Panc1 (cell line): Measurements from ENCODE around the gene GRK6. TPM values are rescaled to one million over a fixed set of nuclear protein-coding genes. Genes with fewer than 3 reads are reported as not detected.

Experiments
- ATAC-seq: fragments of 200-7000 bp; cut with Tn5 transposase; 2 replicates; pipeline ENCODE4 v1.9.1; 2020; ENCODE audit warnings: mild to moderate bottlenecking, moderate library complexity
- BruUV-seq: library from RNA; stranded (reverse); fragments of 400-500 nt; replicated peaks from 2 replicates; lab custom pipeline; 2021; lab: Mats Ljungman, UMichigan
- CTCF ChIA-PET: fragments of 300-600 bp; sonication (Branson Sonifier 250); formaldehyde crosslinking; loops from one replicate; lab custom pipeline; 2022; ENCODE audit warnings: antibody characterized with exemption; lab: Charles Lee
- POLR2A ChIA-PET: fragments of 300-600 bp; sonication (Branson Sonifier 250); formaldehyde crosslinking; loops from one replicate; lab custom pipeline; 2022; ENCODE audit warnings: antibody characterized with exemption; lab: Charles Lee
- DNase-seq: peaks from one replicate; pipeline ENCODE4 v3.0.0-alpha.2; 2010; ENCODE audit warnings: low read depth, low spot score
- H3K27ac ChIP-seq: 2 replicates; pipeline ENCODE4 v1.5.1; 2011; ENCODE audit warnings: mild to moderate bottlenecking, low read length, inconsistent platforms
- H3K27me3 ChIP-seq: fragments of 200-500 bp; sonication (Bioruptor generic); 2 replicates; pipeline ENCODE4 v1.6.0; 2014; ENCODE audit warnings: low read length, inconsistent platforms; ENCODE audit not compliant: control insufficient read depth, insufficient read depth
- H3K36me3 ChIP-seq: fragments of 200-500 bp; sonication (Bioruptor generic); 2 replicates; pipeline ENCODE4 v1.5.1; 2014; ENCODE audit warnings: inconsistent platforms, mild to moderate bottlenecking, low read length, moderate library complexity; ENCODE audit not compliant: control insufficient read depth, insufficient read depth
- H3K4me1 ChIP-seq: 2 replicates; pipeline ENCODE4 v1.5.1; 2011; ENCODE audit warnings: inconsistent platforms, mild to moderate bottlenecking, low read length, moderate library complexity; ENCODE audit not compliant: control insufficient read depth, insufficient read depth
- H3K4me3 ChIP-seq, 2 experiments: 2 replicates each; pipeline ENCODE4 v1.5.1; 2011 to 2012; ENCODE audit warnings: low read depth in 2 of 2, low read length in 2 of 2, mild to moderate bottlenecking in 2 of 2, inconsistent platforms in 1 of 2, moderate library complexity in 1 of 2
- H3K9me3 ChIP-seq: fragments of 200-500 bp; sonication (Bioruptor generic); 2 replicates; pipeline ENCODE4 v1.5.1; 2014; ENCODE audit warnings: low read depth, mild to moderate bottlenecking, inconsistent platforms, low read length, moderate library complexity; ENCODE audit not compliant: control insufficient read depth, insufficient read depth
- POLR2AphosphoS5 ChIP-seq: IDR thresholded peaks from 2 replicates; pipeline ENCODE4 v1.6.1; 2012; ENCODE audit warnings: mild to moderate bottlenecking, low read depth, low read length, moderate library complexity
- SIN3A ChIP-seq: IDR thresholded peaks from 2 replicates; pipeline ENCODE4 v1.6.1; 2012; ENCODE audit warnings: low read depth, mild to moderate bottlenecking, low read length, moderate library complexity, borderline replicate concordance; ENCODE audit not compliant: insufficient read depth
- TCF7L2 ChIP-seq: IDR thresholded peaks from 2 replicates; pipeline ENCODE4 v1.6.1; 2011; ENCODE audit warnings: mild to moderate bottlenecking, low read depth, low read length, inconsistent platforms
- in situ Hi-C: cut with HindIII; loops from 2 replicates; pipeline ENCODE4 v1.10.0; 2016; ENCODE audit warnings: low sequenced_read_pairs, low pct_unique_long_range_greater_than_20kb
- intact Hi-C: fragments of 100-400 bp; cut with micrococcal nuclease; formaldehyde crosslinking; loops from one replicate; pipeline ENCODE4 v1.10.0; 2022; ENCODE audit not compliant: unreplicated experiment
- total RNA-seq: library from RNA; stranded (reverse); gene quantifications from one replicate; pipeline ENCODE4 v1.2.1, GENCODE V29; 2021; ENCODE audit not compliant: unreplicated experiment
- TF ChIP-seq, protein P1 (sequence below): fragments of 450-650 bp; IDR thresholded peaks from 2 replicates; pipeline ENCODE4 v1.5.1; 2017; ENCODE audit warnings: mild to moderate bottlenecking
- TF ChIP-seq, protein P2 (sequence below), 2 experiments: IDR thresholded peaks; 2 replicates each; pipeline ENCODE4 v1.6.1; 2011 to 2012; ENCODE audit warnings: low read depth in 2 of 2, control low read depth in 1 of 2, low read length in 1 of 2, mild to moderate bottlenecking in 1 of 2, moderate library complexity in 1 of 2; ENCODE audit not compliant: insufficient read depth in 1 of 2

The GRK6 gene
- total RNA-seq, 1 experiment from 2014 or later, result 56.1 TPM

DNA sequence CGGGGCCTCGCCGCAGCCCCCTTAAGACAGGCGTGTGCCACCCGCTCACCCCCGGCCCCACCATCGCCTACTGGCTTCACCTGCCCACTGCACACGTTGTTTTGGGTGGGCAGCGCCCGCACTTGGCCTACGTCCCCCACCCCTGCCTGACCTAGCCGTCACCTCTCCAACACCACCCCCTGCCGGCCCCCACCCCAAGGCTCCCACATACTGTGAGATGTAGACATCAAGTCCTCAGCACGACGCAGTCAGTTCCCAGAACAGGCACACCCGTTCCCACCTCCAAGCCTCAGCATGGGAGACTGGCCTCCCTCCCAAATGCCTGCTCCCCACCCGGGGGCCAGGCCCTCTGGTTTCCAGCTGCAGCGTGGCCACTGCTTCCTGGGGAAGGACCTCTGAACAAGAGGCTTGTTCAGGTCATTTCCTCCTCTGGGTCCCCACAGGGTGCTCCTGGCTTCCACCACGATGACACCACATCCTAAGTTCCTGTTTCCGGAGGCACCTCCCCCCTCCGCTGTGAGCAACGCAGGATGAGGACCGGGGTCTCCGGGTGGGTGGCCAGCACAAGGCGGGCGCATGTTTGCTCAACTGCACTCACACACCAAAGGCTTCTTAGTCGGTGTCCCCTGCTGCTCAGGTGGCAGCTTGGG, 35.7 kb downstream of the GRK6 start:
- intact Hi-C loops (no loop called here), in situ Hi-C loops (no loop called here)
- Histone ChIP-seq H3K4me3 (no peak overlapping the region), H3K27ac (no peak overlapping the region), H3K4me1 (peaks cover under 1% of the 10 kb centered on the region), H3K27me3 (no peaks in the 10 kb centered on the region), H3K9me3 (no peaks in the 10 kb centered on the region), H3K36me3 (no peaks in the 10 kb centered on the region; the same call in none of the 2 replicates)
- ATAC-seq (no peak), DNase-seq (no peak)
- BruUV-seq, result no TSS peak
- TF ChIP-seq, protein P1, sequence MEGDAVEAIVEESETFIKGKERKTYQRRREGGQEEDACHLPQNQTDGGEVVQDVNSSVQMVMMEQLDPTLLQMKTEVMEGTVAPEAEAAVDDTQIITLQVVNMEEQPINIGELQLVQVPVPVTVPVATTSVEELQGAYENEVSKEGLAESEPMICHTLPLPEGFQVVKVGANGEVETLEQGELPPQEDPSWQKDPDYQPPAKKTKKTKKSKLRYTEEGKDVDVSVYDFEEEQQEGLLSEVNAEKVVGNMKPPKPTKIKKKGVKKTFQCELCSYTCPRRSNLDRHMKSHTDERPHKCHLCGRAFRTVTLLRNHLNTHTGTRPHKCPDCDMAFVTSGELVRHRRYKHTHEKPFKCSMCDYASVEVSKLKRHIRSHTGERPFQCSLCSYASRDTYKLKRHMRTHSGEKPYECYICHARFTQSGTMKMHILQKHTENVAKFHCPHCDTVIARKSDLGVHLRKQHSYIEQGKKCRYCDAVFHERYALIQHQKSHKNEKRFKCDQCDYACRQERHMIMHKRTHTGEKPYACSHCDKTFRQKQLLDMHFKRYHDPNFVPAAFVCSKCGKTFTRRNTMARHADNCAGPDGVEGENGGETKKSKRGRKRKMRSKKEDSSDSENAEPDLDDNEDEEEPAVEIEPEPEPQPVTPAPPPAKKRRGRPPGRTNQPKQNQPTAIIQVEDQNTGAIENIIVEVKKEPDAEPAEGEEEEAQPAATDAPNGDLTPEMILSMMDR, result no peak
- TF ChIP-seq SIN3A (no peak), TCF7L2 (no peak), POLR2AphosphoS5 (no peak)
- TF ChIP-seq, protein P2, sequence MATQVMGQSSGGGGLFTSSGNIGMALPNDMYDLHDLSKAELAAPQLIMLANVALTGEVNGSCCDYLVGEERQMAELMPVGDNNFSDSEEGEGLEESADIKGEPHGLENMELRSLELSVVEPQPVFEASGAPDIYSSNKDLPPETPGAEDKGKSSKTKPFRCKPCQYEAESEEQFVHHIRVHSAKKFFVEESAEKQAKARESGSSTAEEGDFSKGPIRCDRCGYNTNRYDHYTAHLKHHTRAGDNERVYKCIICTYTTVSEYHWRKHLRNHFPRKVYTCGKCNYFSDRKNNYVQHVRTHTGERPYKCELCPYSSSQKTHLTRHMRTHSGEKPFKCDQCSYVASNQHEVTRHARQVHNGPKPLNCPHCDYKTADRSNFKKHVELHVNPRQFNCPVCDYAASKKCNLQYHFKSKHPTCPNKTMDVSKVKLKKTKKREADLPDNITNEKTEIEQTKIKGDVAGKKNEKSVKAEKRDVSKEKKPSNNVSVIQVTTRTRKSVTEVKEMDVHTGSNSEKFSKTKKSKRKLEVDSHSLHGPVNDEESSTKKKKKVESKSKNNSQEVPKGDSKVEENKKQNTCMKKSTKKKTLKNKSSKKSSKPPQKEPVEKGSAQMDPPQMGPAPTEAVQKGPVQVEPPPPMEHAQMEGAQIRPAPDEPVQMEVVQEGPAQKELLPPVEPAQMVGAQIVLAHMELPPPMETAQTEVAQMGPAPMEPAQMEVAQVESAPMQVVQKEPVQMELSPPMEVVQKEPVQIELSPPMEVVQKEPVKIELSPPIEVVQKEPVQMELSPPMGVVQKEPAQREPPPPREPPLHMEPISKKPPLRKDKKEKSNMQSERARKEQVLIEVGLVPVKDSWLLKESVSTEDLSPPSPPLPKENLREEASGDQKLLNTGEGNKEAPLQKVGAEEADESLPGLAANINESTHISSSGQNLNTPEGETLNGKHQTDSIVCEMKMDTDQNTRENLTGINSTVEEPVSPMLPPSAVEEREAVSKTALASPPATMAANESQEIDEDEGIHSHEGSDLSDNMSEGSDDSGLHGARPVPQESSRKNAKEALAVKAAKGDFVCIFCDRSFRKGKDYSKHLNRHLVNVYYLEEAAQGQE (IDR thresholded peaks at IDR 0.05; ENCODE audit: insufficient read depth in 1 of 2, low read depth in 2 of 2, low read length in 1 of 2), result no peak
- ChIA-PET POLR2A (no interaction called here), CTCF (no interaction called here)

DNA sequence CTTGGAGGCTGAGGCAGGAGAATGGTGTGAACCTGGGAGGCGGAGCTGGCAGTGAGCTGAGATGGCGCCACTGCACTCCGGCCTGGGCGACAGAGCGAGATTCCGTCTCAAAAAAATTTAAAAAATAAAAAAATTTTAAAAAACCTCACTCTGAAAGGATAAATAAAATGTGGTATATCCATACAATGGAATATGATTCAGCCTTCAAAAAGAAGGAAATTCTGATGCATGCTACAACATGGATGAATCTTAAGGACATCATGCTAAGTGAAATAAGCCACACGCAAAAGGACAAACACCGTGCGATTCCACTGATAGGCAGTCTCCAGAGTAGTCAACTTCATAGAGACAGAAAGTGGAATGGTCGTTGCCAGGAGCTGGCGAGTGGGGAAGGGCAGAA, 38.6 kb downstream of the GRK6 start:
- POLR2A ChIA-PET, result no interaction called here
- CTCF ChIA-PET, result no interaction called here
- TF ChIP-seq, protein P2 (IDR thresholded peaks at IDR 0.05; ENCODE audit: insufficient read depth in 1 of 2, low read depth in 2 of 2, low read length in 1 of 2), result no peak
- TF ChIP-seq POLR2AphosphoS5, result no peak
- TF ChIP-seq SIN3A, result no peak
- TF ChIP-seq, protein P1, result no peak
- no peak for TF ChIP-seq TCF7L2
- ATAC-seq (no peak), DNase-seq (no peak)
- Histone ChIP-seq H3K36me3 (no peaks in the 10 kb centered on the region; the same call in 1 of the 2 replicates), H3K4me3 (no peak overlapping the region), H3K4me1 (peaks cover 5% of the 10 kb centered on the region), H3K27ac (no peak overlapping the region), H3K9me3 (no peaks in the 10 kb centered on the region), H3K27me3 (no peaks in the 10 kb centered on the region)
- intact Hi-C loops (no loop called here), in situ Hi-C loops (no loop called here)
- no TSS peak for BruUV-seq
